DOHH2 (cell line): ENCODE measurements around the gene PRKCSH.

Experiments used
- H3F3A ChIP-seq: fragments of 200-600 bp; sonication (generic), shearing (Covaris generic); 2 replicates; pipeline ENCODE4 v1.6.0; 2016; ENCODE audit warnings: antibody characterized with exemption, mild to moderate bottlenecking; ENCODE audit not compliant: control insufficient read depth, insufficient read depth
- H3K27ac ChIP-seq: fragments of 200-600 bp; sonication (generic); 2 replicates; pipeline ENCODE4 v1.5.1; 2014; ENCODE audit warnings: low read depth, mild to moderate bottlenecking, low read length, moderate library complexity
- H3K27me3 ChIP-seq: fragments of 200-600 bp; sonication (generic); 2 replicates; pipeline ENCODE4 v1.6.1; 2014; ENCODE audit warnings: mild to moderate bottlenecking, low read length, mixed read lengths; ENCODE audit not compliant: control insufficient read depth
- H3K36me3 ChIP-seq: fragments of 200-600 bp; sonication (generic); 2 replicates; pipeline ENCODE4 v1.6.1; 2014; ENCODE audit warnings: mild to moderate bottlenecking, low read length, moderate library complexity, mixed read lengths; ENCODE audit not compliant: control insufficient read depth
- H3K4me1 ChIP-seq: fragments of 200-600 bp; sonication (generic); 2 replicates; pipeline ENCODE4 v1.6.1; 2014; ENCODE audit warnings: mild to moderate bottlenecking, low read length, mixed read lengths; ENCODE audit not compliant: control insufficient read depth
- H3K4me2 ChIP-seq: fragments of 200-600 bp; sonication (generic); 2 replicates; pipeline ENCODE4 v1.6.0; 2014; ENCODE audit warnings: mild to moderate bottlenecking, low read length, moderate library complexity
- H3K4me3 ChIP-seq: fragments of 200-600 bp; sonication (generic); 2 replicates; pipeline ENCODE4 v1.5.1; 2014; ENCODE audit warnings: mild to moderate bottlenecking, low read length, mixed read lengths
- H3K79me2 ChIP-seq: fragments of 200-600 bp; sonication (generic); 2 replicates; pipeline ENCODE4 v1.6.1; 2014; ENCODE audit warnings: mild to moderate bottlenecking, low read length, mixed read lengths; ENCODE audit not compliant: control insufficient read depth
- H3K9me2 ChIP-seq: fragments of 200-600 bp; sonication (generic); replicated peaks from 2 replicates; pipeline ENCODE4 v1.6.1; 2014; ENCODE audit warnings: mild to moderate bottlenecking, low read length, mixed read lengths; ENCODE audit not compliant: control insufficient read depth
- H3K9me3 ChIP-seq: fragments of 200-600 bp; sonication (generic); 2 replicates; pipeline ENCODE4 v1.6.1; 2014; ENCODE audit warnings: antibody characterized with exemption, low read length, mixed read lengths; ENCODE audit not compliant: control insufficient read depth, insufficient read depth
- H4K20me1 ChIP-seq: fragments of 200-600 bp; sonication (generic); 2 replicates; pipeline ENCODE4 v1.6.0; 2014; ENCODE audit warnings: low read depth, mild to moderate bottlenecking, antibody characterized with exemption, low read length, moderate library complexity; ENCODE audit not compliant: control insufficient read depth, insufficient read depth
- CTCF ChIP-seq: fragments of 200-600 bp; sonication (generic); IDR thresholded peaks from one replicate; pipeline ENCODE4 v1.5.1; 2014; ENCODE audit warnings: antibody characterized with exemption, mild to moderate bottlenecking, low read depth, low read length; ENCODE audit not compliant: poor library complexity, severe bottlenecking
- EZH2phosphoT487 ChIP-seq: fragments of 200-600 bp; sonication (generic); IDR thresholded peaks from 2 replicates; pipeline ENCODE4 v1.6.1; 2017; ENCODE audit warnings: borderline replicate concordance, mild to moderate bottlenecking, antibody characterized with exemption, low read length, moderate library complexity, mixed read lengths

The PRKCSH gene

GRCh38 chr19:11482384-11483050 is 47.1 kb downstream of the PRKCSH start:
- Histone ChIP-seq H3K36me3 (no peaks in the 10 kb centered on the region), H3K9me2 (no peaks in the 10 kb centered on the region), H4K20me1 (no peaks in the 10 kb centered on the region), H3K27ac (no peak overlapping the region), H3K79me2 (no peaks in the 10 kb centered on the region), H3K27me3 (no peaks in the 10 kb centered on the region; the same call in 1 of the 2 replicates), H3K4me3 (peak overlapping the region; percentile 52), H3K4me2 (peak overlapping the region; percentile 68), H3K9me3 (no peaks in the 10 kb centered on the region), H3K4me1 (peaks cover 19% of the 10 kb centered on the region), H3F3A (no peaks in the 10 kb centered on the region)
- TF ChIP-seq CTCF (peak; percentile 81), EZH2phosphoT487 (no peak)

- Histone ChIP-seq H3K27ac (no peak overlapping the region), H4K20me1 (no peaks in the 10 kb centered on the region), H3K4me2 (no peak overlapping the region)
Observed at GRCh38 chr19:11483366-11484111, 48.1 kb downstream of the PRKCSH start.

GRCh38 chr19:11485245-11485837 is 49.9 kb downstream of the PRKCSH start:
- H3K36me3 ChIP-seq, result no peaks in the 10 kb centered on the region; the same call in 1 of the 2 replicates
- H3K9me3 ChIP-seq, result no peaks in the 10 kb centered on the region
- H4K20me1 ChIP-seq, result no peaks in the 10 kb centered on the region
- H3K4me2 ChIP-seq, result no peak overlapping the region
- H3K4me1 ChIP-seq, result peaks cover 14% of the 10 kb centered on the region
- H3K27me3 ChIP-seq, result no peaks in the 10 kb centered on the region; the same call in 1 of the 2 replicates
- no peaks in the 10 kb centered on the region for H3F3A ChIP-seq
- H3K9me2 ChIP-seq, result no peaks in the 10 kb centered on the region
- H3K79me2 ChIP-seq, result no peaks in the 10 kb centered on the region
- H3K27ac ChIP-seq, result no peak overlapping the region
- TF ChIP-seq CTCF (no peak), EZH2phosphoT487 (no peak)
- no peak overlapping the region for H3K4me3 ChIP-seq

More at GRCh38 chr19:11483366-11484111, 48.1 kb downstream of the PRKCSH start:
- Histone ChIP-seq H3K9me3 (no peaks in the 10 kb centered on the region), H3F3A (no peaks in the 10 kb centered on the region), H3K27me3 (no peaks in the 10 kb centered on the region; the same call in 1 of the 2 replicates), H3K4me1 (peaks cover 19% of the 10 kb centered on the region), H3K36me3 (no peaks in the 10 kb centered on the region), H3K4me3 (no peak overlapping the region), H3K9me2 (no peaks in the 10 kb centered on the region), H3K79me2 (no peaks in the 10 kb centered on the region)
- no peak for TF ChIP-seq CTCF
- no peak for TF ChIP-seq EZH2phosphoT487
